RKO (cell line): Measurements from ENCODE around the gene SLC9C1.

Experiments
- DNase-seq: peaks from one replicate; pipeline ENCODE4 v3.0.0-alpha.2; 2016; ENCODE audit warnings: low spot score

The SLC9C1 gene

GRCh38 chr3:112130638-112130993 is 163.4 kb downstream of the SLC9C1 start:
- DNase-seq: no peak

GRCh38 chr3:112129925-112130637 is 163.9 kb downstream of the SLC9C1 start:
- no peak for DNase-seq

GRCh38 chr3:112128843-112129727 is 164.9 kb downstream of the SLC9C1 start:
- DNase-seq: no peak

GRCh38 chr3:112127522-112128494 is 166.2 kb downstream of the SLC9C1 start:
- DNase-seq: no peak

GRCh38 chr3:112126511-112126911 is 167.5 kb downstream of the SLC9C1 start:
- no peak for DNase-seq

- no peak for DNase-seq
Measured at GRCh38 chr3:112124907-112125607, 169.0 kb downstream of the SLC9C1 start.

GRCh38 chr3:112123548-112123947 is 170.5 kb downstream of the SLC9C1 start:
- DNase-seq: no peak

- DNase-seq: no peak
Measured at GRCh38 chr3:112122870-112123269, 171.1 kb downstream of the SLC9C1 start.

GRCh38 chr3:112121577-112122547 is 172.2 kb downstream of the SLC9C1 start:
- DNase-seq: no peak

GRCh38 chr3:112119962-112120836 is 173.8 kb downstream of the SLC9C1 start:
- DNase-seq: no peak

GRCh38 chr3:112117841-112118571 is 176.0 kb downstream of the SLC9C1 start:
- no peak for DNase-seq

GRCh38 chr3:112117415-112117814 is 176.6 kb downstream of the SLC9C1 start:
- no peak for DNase-seq

GRCh38 chr3:112116748-112117186 is 177.2 kb downstream of the SLC9C1 start:
- DNase-seq: no peak

GRCh38 chr3:112115806-112116383 is 178.1 kb downstream of the SLC9C1 start:
- no peak for DNase-seq

GRCh38 chr3:112115161-112115739 is 178.8 kb downstream of the SLC9C1 start:
- no peak for DNase-seq

- DNase-seq: no peak
Measured at GRCh38 chr3:112114576-112115160, 179.3 kb downstream of the SLC9C1 start.

- DNase-seq: peak; percentile 55
Measured at GRCh38 chr3:112111785-112112402, 182.1 kb downstream of the SLC9C1 start.
